Astrocyte (in vitro differentiated cells and primary cell): ENCODE data around the gene PTCD3. TPM values are rescaled to one million over a fixed set of nuclear protein-coding genes. Genes with fewer than 3 reads are reported as not detected.

Experiments used
- DNase-seq: peaks from one replicate; pipeline ENCODE4 v3.0.0-alpha.2; 2010; ENCODE audit warnings: low read depth
- FAIRE-seq: peaks from 2 replicates; lab custom pipeline; 2011; peaks lifted over from hg19 to GRCh38; lab: Jason Lieb, UNC
- H2AFZ ChIP-seq: 2 replicates; pipeline ENCODE4 v1.6.0; 2012; ENCODE audit warnings: low read depth, low read length, inconsistent platforms
- H3K27ac ChIP-seq: 2 replicates; pipeline ENCODE4 v1.5.1; 2011; ENCODE audit warnings: low read depth, low read length, inconsistent platforms
- H3K27me3 ChIP-seq: 2 replicates; pipeline ENCODE4 v1.6.0; 2011; ENCODE audit warnings: low read length, inconsistent platforms; ENCODE audit not compliant: insufficient read depth
- H3K36me3 ChIP-seq: 2 replicates; pipeline ENCODE4 v1.5.1; 2011; ENCODE audit warnings: low read length, inconsistent platforms; ENCODE audit not compliant: insufficient read depth
- H3K4me1 ChIP-seq: 2 replicates; pipeline ENCODE4 v1.5.1; 2011; ENCODE audit warnings: low read length, inconsistent platforms; ENCODE audit not compliant: insufficient read depth
- H3K4me2 ChIP-seq: 2 replicates; pipeline ENCODE4 v1.6.0; 2012; ENCODE audit warnings: low read length, inconsistent platforms
- H3K4me3 ChIP-seq: 2 replicates; pipeline ENCODE4 v1.5.1; 2011; ENCODE audit warnings: low read depth, mild to moderate bottlenecking, low read length, inconsistent platforms; ENCODE audit not compliant: insufficient read depth
- H3K79me2 ChIP-seq: 2 replicates; pipeline ENCODE4 v1.6.0; 2012; ENCODE audit warnings: mild to moderate bottlenecking, low read length, inconsistent platforms; ENCODE audit not compliant: insufficient read depth
- H3K9ac ChIP-seq: 2 replicates; pipeline ENCODE4 v1.6.0; 2012; ENCODE audit warnings: mild to moderate bottlenecking, low read length, inconsistent platforms
- H3K9me3 ChIP-seq: 2 replicates; pipeline ENCODE4 v1.5.1; 2012; ENCODE audit warnings: low read depth, mild to moderate bottlenecking, low read length, inconsistent platforms; ENCODE audit not compliant: insufficient read depth
- H4K20me1 ChIP-seq: 2 replicates; pipeline ENCODE4 v1.6.0; 2012; ENCODE audit warnings: low read length, inconsistent platforms; ENCODE audit not compliant: insufficient read depth
- H3K27ac Mint-ChIP-seq: one replicate; pipeline ENCODE4 v1.8.0; 2021; ENCODE audit warnings: mild to moderate bottlenecking, mixed read lengths; ENCODE audit not compliant: unreplicated experiment
- H3K27me3 Mint-ChIP-seq: one replicate; pipeline ENCODE4 v1.8.0; 2021; ENCODE audit warnings: low read depth, mixed read lengths; ENCODE audit not compliant: unreplicated experiment
- H3K36me3 Mint-ChIP-seq: one replicate; pipeline ENCODE4 v1.8.0; 2021; ENCODE audit warnings: low read depth, mixed read lengths; ENCODE audit not compliant: unreplicated experiment
- H3K4me1 Mint-ChIP-seq: one replicate; pipeline ENCODE4 v1.8.0; 2021; ENCODE audit warnings: low read depth, mixed read lengths; ENCODE audit not compliant: unreplicated experiment
- H3K4me3 Mint-ChIP-seq: one replicate; pipeline ENCODE4 v1.8.0; 2021; ENCODE audit warnings: mild to moderate bottlenecking, moderate library complexity, mixed read lengths; ENCODE audit not compliant: unreplicated experiment
- H3K9me3 Mint-ChIP-seq: one replicate; pipeline ENCODE4 v1.8.0; 2021; ENCODE audit warnings: mild to moderate bottlenecking, mixed read lengths; ENCODE audit not compliant: unreplicated experiment
- EZH2 ChIP-seq: IDR thresholded peaks from 2 replicates; pipeline ENCODE4 v1.6.1; 2012; ENCODE audit warnings: mild to moderate bottlenecking, low read length, inconsistent platforms; ENCODE audit not compliant: insufficient read depth
- total RNA-seq: library from RNA; stranded (reverse); gene quantifications from 2 replicates; pipeline ENCODE4 v1.2.1, GENCODE V29; 2021
- TF ChIP-seq, protein P1 (sequence below): IDR thresholded peaks from 2 replicates; pipeline ENCODE4 v1.5.1; 2011; ENCODE audit warnings: low read depth, mild to moderate bottlenecking, inconsistent platforms, low read length, moderate library complexity; ENCODE audit not compliant: insufficient read depth

Gene PTCD3
- total RNA-seq, 1 donor from 2014 or later = 74.5 TPM

GRCh38 chr2:86175828-86176227 lies 69.8 kb downstream of the PTCD3 start:
- no peak overlapping the region for H3K27ac ChIP-seq
- Mint-ChIP-seq H3K4me1 (peaks cover 11% of the 10 kb centered on the region), H3K27me3 (no peaks in the 10 kb centered on the region), H3K4me3 (no peak overlapping the region), H3K9me3 (no peaks in the 10 kb centered on the region), H3K36me3 (peaks cover 15% of the 10 kb centered on the region), H3K27ac (no peak overlapping the region)
- FAIRE-seq = no peak
- no peak overlapping the region for H3K9ac ChIP-seq
- H3K79me2 ChIP-seq = peaks cover 48% of the 10 kb centered on the region
- no peak for DNase-seq
- H4K20me1 ChIP-seq = peaks cover 49% of the 10 kb centered on the region
- no peak overlapping the region for H3K4me2 ChIP-seq
- peaks cover 25% of the 10 kb centered on the region for H3K36me3 ChIP-seq
- H3K4me1 ChIP-seq = no peaks in the 10 kb centered on the region
- no peak overlapping the region for H3K4me3 ChIP-seq
- no peaks in the 10 kb centered on the region for H3K9me3 ChIP-seq
- H3K27me3 ChIP-seq = no peaks in the 10 kb centered on the region
- no peak for TF ChIP-seq EZH2
- TF ChIP-seq, protein P1, sequence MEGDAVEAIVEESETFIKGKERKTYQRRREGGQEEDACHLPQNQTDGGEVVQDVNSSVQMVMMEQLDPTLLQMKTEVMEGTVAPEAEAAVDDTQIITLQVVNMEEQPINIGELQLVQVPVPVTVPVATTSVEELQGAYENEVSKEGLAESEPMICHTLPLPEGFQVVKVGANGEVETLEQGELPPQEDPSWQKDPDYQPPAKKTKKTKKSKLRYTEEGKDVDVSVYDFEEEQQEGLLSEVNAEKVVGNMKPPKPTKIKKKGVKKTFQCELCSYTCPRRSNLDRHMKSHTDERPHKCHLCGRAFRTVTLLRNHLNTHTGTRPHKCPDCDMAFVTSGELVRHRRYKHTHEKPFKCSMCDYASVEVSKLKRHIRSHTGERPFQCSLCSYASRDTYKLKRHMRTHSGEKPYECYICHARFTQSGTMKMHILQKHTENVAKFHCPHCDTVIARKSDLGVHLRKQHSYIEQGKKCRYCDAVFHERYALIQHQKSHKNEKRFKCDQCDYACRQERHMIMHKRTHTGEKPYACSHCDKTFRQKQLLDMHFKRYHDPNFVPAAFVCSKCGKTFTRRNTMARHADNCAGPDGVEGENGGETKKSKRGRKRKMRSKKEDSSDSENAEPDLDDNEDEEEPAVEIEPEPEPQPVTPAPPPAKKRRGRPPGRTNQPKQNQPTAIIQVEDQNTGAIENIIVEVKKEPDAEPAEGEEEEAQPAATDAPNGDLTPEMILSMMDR = no peak
- no peak overlapping the region for H2AFZ ChIP-seq

DNA sequence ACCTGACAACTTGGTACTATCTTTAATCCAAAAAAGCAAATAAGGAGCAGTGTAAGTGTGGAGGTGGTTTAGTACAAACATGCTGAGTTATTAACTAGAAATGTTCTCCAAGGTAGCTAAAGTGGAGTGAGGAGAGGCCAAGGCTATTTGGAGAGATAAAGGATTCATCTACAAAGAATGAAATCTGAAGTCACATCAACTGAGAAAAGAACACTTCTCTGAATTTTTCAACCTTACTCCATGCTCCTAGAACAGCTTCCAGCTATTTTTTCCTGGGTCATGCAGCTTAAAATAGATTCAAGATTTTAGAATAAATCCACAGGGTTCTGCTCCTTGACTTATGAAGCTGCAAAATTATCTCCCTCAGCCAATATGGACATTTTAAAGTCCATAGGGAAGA lies 70.6 kb downstream of the PTCD3 start:
- TF ChIP-seq EZH2 = no peak
- TF ChIP-seq, protein P1 = no peak
- no peaks in the 10 kb centered on the region for H3K27me3 Mint-ChIP-seq
- Histone ChIP-seq H3K27me3 (no peaks in the 10 kb centered on the region), H3K4me2 (peak overlapping the region; percentile 4), H3K4me1 (no peaks in the 10 kb centered on the region), H3K79me2 (peaks cover 56% of the 10 kb centered on the region), H4K20me1 (peaks cover 50% of the 10 kb centered on the region), H3K9ac (no peak overlapping the region), H3K9me3 (no peaks in the 10 kb centered on the region), H3K27ac (no peak overlapping the region), H3K4me3 (no peak overlapping the region), H2AFZ (no peak overlapping the region), H3K36me3 (peaks cover 23% of the 10 kb centered on the region)
- no peak overlapping the region for H3K27ac Mint-ChIP-seq
- FAIRE-seq (no peak), DNase-seq (peak; percentile 8)
- peaks cover 11% of the 10 kb centered on the region for H3K4me1 Mint-ChIP-seq
- H3K9me3 Mint-ChIP-seq = no peaks in the 10 kb centered on the region
- H3K36me3 Mint-ChIP-seq = peaks cover 15% of the 10 kb centered on the region
- no peak overlapping the region for H3K4me3 Mint-ChIP-seq

DNA sequence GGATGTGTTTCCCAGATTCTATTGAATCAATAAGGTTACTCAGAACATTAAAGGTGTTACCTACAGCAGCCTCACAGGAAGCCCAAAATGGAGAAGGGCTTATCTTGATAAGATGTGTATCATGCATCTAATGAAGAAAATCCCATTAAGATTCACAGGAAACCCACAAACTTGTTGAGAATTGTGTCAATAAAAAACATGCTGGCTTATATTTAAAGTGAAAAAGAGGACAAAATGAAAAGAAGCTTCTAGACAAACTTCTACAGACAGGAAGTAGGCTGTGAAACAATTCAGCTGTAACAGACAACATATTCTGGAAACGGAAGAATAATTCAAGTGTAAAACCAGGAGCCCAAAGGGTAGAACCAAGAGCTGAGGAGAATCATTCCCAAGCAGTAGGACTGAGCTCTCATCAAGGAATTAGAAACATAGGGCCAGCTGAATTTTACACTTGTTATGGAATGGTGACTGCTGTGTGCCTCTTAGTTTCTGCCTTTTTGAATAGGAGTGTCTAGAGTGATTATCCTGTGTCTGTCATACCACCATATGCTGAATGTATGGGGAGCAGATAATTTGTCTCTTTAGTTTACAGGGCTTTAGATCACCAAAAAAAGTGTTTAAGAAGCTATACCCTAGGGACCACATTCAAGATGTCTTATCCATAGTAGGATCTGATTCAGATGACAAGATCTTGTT lies 79.6 kb downstream of the PTCD3 start:
- H3K27me3 Mint-ChIP-seq = no peaks in the 10 kb centered on the region
- Histone ChIP-seq H3K79me2 (peaks cover 100% of the 10 kb centered on the region), H3K9ac (no peak overlapping the region), H3K9me3 (no peaks in the 10 kb centered on the region), H3K36me3 (peaks cover 10% of the 10 kb centered on the region), H3K27me3 (no peaks in the 10 kb centered on the region), H2AFZ (no peak overlapping the region), H3K4me1 (no peaks in the 10 kb centered on the region), H3K4me3 (no peak overlapping the region), H4K20me1 (peaks cover 78% of the 10 kb centered on the region), H3K27ac (no peak overlapping the region), H3K4me2 (no peak overlapping the region)
- TF ChIP-seq, protein P1 = no peak
- no peak for TF ChIP-seq EZH2
- peaks cover 3% of the 10 kb centered on the region for H3K36me3 Mint-ChIP-seq
- no peak for DNase-seq
- no peaks in the 10 kb centered on the region for H3K9me3 Mint-ChIP-seq
- H3K27ac Mint-ChIP-seq = no peak overlapping the region
- FAIRE-seq = no peak
- H3K4me1 Mint-ChIP-seq = peaks cover 28% of the 10 kb centered on the region
- H3K4me3 Mint-ChIP-seq = no peak overlapping the region
